ENCODE data around the gene BNIP3. TPM values are rescaled to one million over a fixed set of nuclear protein-coding genes. Genes with fewer than 3 reads are reported as not detected.
A peak's percentile ranks its signal among the peaks of the same experiment; 100 is the strongest.

Gene BNIP3
- total RNA-seq, 1 donor from 2014 or later: 56.4 TPM

DNA sequence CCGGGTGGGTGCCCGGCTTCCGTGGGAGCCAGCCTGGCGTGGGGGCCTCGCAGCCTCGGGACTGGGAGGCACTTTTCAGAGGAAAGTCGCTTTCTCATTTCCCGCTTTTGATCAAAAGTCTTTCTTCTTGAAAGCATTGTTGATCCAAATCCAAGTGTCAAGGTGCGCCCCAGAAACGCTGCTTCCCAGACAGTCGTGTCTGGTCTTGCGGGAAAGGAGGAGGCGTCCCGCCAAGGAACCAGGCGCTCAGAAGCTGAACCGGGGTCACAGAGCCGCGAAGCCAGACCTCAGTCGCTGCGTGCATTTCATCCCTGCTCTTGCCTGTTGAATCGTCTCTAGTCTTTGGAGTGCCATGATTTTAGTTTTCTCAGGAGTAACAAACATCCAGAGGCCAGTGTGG is 1.1 kb upstream of the BNIP3 start:
- TF ChIP-seq, protein P1, sequence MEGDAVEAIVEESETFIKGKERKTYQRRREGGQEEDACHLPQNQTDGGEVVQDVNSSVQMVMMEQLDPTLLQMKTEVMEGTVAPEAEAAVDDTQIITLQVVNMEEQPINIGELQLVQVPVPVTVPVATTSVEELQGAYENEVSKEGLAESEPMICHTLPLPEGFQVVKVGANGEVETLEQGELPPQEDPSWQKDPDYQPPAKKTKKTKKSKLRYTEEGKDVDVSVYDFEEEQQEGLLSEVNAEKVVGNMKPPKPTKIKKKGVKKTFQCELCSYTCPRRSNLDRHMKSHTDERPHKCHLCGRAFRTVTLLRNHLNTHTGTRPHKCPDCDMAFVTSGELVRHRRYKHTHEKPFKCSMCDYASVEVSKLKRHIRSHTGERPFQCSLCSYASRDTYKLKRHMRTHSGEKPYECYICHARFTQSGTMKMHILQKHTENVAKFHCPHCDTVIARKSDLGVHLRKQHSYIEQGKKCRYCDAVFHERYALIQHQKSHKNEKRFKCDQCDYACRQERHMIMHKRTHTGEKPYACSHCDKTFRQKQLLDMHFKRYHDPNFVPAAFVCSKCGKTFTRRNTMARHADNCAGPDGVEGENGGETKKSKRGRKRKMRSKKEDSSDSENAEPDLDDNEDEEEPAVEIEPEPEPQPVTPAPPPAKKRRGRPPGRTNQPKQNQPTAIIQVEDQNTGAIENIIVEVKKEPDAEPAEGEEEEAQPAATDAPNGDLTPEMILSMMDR (IDR thresholded peaks at IDR 0.05; ENCODE audit: partially characterized antibody, unreplicated experiment): no peak
- peaks cover 7% of the 10 kb centered on the region for H3K27me3 Mint-ChIP-seq (ENCODE audit: unreplicated experiment)
- H3K4me3 Mint-ChIP-seq (ENCODE audit: unreplicated experiment): peak overlapping the region; percentile 78

DNA sequence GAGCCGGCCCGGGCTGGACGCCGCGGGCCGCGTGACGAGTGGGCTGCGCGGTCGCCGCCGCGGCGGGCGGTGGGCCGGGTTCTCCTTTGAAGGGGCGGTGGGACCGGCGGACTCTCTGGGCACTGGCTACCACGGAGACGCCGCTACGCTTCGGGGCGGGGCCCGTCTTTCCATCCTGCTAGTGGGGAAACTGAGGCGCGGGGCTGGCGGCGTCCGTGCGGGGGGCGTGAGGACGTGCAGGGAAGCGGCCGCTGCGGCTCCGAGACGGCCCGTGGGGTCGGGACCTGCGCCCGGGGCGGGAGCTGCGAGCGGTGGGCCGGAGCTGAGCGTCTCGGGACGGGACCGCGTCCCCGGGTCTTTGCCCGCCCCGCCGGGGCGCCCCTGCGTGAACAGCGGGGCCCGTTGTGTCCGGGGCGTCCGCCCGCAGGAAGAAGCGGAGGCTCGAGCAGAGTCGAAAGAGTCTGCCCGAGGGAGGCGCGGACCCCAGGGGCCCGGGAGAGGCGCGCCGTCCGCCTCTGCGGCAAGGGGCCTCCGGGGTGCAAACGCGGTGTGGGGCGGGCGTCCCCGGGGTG is 548 bp upstream of the BNIP3 start:
- H3K36me3 Mint-ChIP-seq (ENCODE audit: unreplicated experiment): peaks cover 4% of the 10 kb centered on the region
- DNase-seq: no peak
- peaks cover 14% of the 10 kb centered on the region for H3K9me3 Mint-ChIP-seq (ENCODE audit: unreplicated experiment)
- H3K4me1 Mint-ChIP-seq (ENCODE audit: low read depth, unreplicated experiment): peaks cover 15% of the 10 kb centered on the region
- TF ChIP-seq, protein P1 (IDR thresholded peaks at IDR 0.05; ENCODE audit: partially characterized antibody, unreplicated experiment): no peak
- peaks cover 9% of the 10 kb centered on the region for H3K27me3 Mint-ChIP-seq (ENCODE audit: unreplicated experiment)
- peak overlapping the region; percentile 59 for H3K4me3 Mint-ChIP-seq (ENCODE audit: unreplicated experiment)
- H3K27ac Mint-ChIP-seq (ENCODE audit: unreplicated experiment): no peak overlapping the region

More for the DNA sequence above, 1.1 kb upstream of the BNIP3 start:
- Mint-ChIP-seq H3K36me3 (ENCODE audit: unreplicated experiment) (peaks cover 4% of the 10 kb centered on the region), H3K4me1 (ENCODE audit: low read depth, unreplicated experiment) (peaks cover 15% of the 10 kb centered on the region), H3K9me3 (ENCODE audit: unreplicated experiment) (peaks cover 14% of the 10 kb centered on the region), H3K27ac (ENCODE audit: unreplicated experiment) (no peak overlapping the region)
- no peak for DNase-seq

DNA sequence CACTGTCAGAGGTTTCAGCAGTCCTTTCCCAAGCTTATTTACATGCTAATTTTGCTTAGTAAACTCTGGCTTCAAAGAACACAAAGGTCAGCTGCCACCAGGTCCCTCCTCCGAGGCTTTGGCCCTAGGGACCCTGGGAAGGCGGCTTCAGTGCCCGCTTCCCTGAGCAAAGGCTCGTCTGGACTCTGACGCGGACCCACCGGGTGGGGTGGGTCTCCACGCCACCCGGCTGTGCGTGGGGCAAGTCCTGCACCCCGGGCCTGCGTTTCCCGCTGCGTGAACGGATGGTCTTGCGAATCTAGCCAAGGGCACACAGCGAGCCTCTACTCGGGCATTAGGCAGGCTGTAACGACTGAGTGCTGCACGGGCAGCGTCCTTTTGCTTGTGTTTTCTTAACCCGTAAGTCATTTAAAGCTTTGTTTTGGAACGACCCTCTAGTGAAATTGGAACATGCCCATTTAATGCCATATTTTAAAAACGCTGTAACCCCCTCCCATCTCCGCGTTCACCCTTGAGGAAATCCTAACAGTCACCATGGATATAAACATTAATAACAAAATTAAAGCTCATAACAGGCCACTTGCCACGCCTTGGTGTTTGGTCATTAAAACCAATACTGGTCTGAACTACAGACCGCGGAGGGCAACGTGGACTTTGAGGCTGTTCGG is 828 bp downstream of the BNIP3 start:
- TF ChIP-seq, protein P1 (IDR thresholded peaks at IDR 0.05; ENCODE audit: partially characterized antibody, unreplicated experiment): peak; percentile 22
- DNase-seq: peak; percentile 65
- peaks cover 2% of the 10 kb centered on the region for H3K36me3 Mint-ChIP-seq (ENCODE audit: unreplicated experiment)

DNA sequence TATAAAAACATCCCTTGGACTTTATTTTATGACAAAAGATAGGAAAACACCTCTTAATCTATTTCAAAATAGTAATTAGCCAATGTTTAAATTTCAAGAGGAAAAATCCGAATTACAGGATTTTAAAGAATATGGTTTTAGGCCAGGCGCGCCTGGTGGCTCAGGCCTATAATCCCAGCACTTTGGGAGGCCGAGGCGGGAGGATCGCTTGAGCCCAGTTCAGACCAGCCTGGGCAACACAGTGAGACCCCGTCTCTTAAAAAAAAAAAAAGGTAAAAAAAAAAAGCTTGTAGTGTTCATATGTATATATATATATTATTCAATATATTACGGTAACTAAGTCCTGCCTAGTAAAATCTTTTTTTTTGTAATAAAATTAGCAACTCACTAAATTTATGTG is 1.4 kb downstream of the BNIP3 start:
- H3K27me3 Mint-ChIP-seq (ENCODE audit: unreplicated experiment): peaks cover 9% of the 10 kb centered on the region

More for the DNA sequence above, 828 bp downstream of the BNIP3 start:
- peaks cover 14% of the 10 kb centered on the region for H3K9me3 Mint-ChIP-seq (ENCODE audit: unreplicated experiment)
- H3K4me1 Mint-ChIP-seq (ENCODE audit: low read depth, unreplicated experiment): peaks cover 15% of the 10 kb centered on the region
- peak overlapping the region; percentile 69 for H3K27ac Mint-ChIP-seq (ENCODE audit: unreplicated experiment)
- peaks cover 9% of the 10 kb centered on the region for H3K27me3 Mint-ChIP-seq (ENCODE audit: unreplicated experiment)
- peak overlapping the region; percentile 95 for H3K4me3 Mint-ChIP-seq (ENCODE audit: unreplicated experiment)

More for the DNA sequence above, 1.4 kb downstream of the BNIP3 start:
- Mint-ChIP-seq H3K4me3 (ENCODE audit: unreplicated experiment) (peak overlapping the region; percentile 95), H3K27ac (ENCODE audit: unreplicated experiment) (peak overlapping the region; percentile 17), H3K36me3 (ENCODE audit: unreplicated experiment) (no peaks in the 10 kb centered on the region), H3K9me3 (ENCODE audit: unreplicated experiment) (peaks cover 14% of the 10 kb centered on the region), H3K4me1 (ENCODE audit: low read depth, unreplicated experiment) (peaks cover 15% of the 10 kb centered on the region)
- DNase-seq: no peak
- TF ChIP-seq, protein P1 (IDR thresholded peaks at IDR 0.05; ENCODE audit: partially characterized antibody, unreplicated experiment): no peak
